SJCRH30 (cell line): Measurements from ENCODE around the gene OR10J1. TPM values are rescaled to one million over a fixed set of nuclear protein-coding genes. Genes with fewer than 3 reads are reported as not detected.

Source experiments
- DNase-seq, 2 experiments: peaks; one replicate each; pipeline ENCODE4 v3.0.0-alpha.2; 2015 to 2020
- H3K27ac ChIP-seq: fragments of 250-450 bp; sonication (Bioruptor Pico); 2 replicates; pipeline ENCODE4 v1.5.1; 2020; ENCODE audit warnings: mild to moderate bottlenecking, moderate library complexity
- H3K27me3 ChIP-seq: fragments of 250-450 bp; sonication (Bioruptor Pico); 2 replicates; pipeline ENCODE4 v1.5.1; 2020; ENCODE audit warnings: mild to moderate bottlenecking, moderate library complexity
- H3K36me3 ChIP-seq: fragments of 250-450 bp; sonication (Bioruptor Pico); 2 replicates; pipeline ENCODE4 v1.5.1; 2020; ENCODE audit warnings: mild to moderate bottlenecking, moderate library complexity
- H3K4me1 ChIP-seq: fragments of 250-450 bp; sonication (Bioruptor Pico); 2 replicates; pipeline ENCODE4 v1.5.1; 2020; ENCODE audit warnings: mild to moderate bottlenecking, moderate library complexity
- H3K4me3 ChIP-seq: fragments of 250-450 bp; sonication (Bioruptor Pico); 2 replicates; pipeline ENCODE4 v1.5.1; 2020; ENCODE audit warnings: mild to moderate bottlenecking, moderate library complexity
- H3K9me3 ChIP-seq: fragments of 250-450 bp; sonication (Bioruptor Pico); replicated peaks from 2 replicates; pipeline ENCODE4 v1.5.1; 2020; ENCODE audit warnings: mild to moderate bottlenecking, moderate library complexity
- total RNA-seq: library from RNA; depleted of rRNA; stranded (reverse); fragments of >200 nt; shearing (Covaris generic); gene quantifications from 2 replicates; pipeline ENCODE4 v1.2.3, GENCODE V29; 2014; rRNA removed

OR10J1 gene
- total RNA-seq, 1 experiment from 2014 or later = not detected

DNA sequence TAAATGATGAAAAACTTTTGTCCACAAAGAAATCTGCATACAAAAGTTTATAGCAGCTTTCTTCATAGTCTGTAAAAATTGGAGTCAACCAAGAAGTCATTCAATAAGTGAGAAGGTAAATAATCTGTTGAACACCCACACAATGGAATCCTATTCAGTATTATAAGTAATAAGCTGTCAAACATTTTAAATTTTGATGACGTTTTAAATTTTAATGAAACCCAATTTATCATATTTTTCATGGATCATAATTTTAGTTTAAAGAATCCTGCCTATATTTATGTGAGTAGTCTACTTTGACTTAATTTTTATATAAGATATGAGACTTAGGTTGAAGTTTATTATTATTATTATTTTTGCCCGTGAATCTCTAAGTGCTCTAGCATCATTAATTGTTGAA, 20.0 kb downstream of the OR10J1 start:
- Histone ChIP-seq H3K27me3 (no peaks in the 10 kb centered on the region), H3K27ac (no peak overlapping the region), H3K9me3 (no peaks in the 10 kb centered on the region), H3K4me1 (no peaks in the 10 kb centered on the region), H3K4me3 (no peak overlapping the region), H3K36me3 (no peaks in the 10 kb centered on the region)
- DNase-seq = no peak

- H3K27me3 ChIP-seq = no peaks in the 10 kb centered on the region
- H3K27ac ChIP-seq = no peak overlapping the region
- H3K36me3 ChIP-seq = no peaks in the 10 kb centered on the region
- no peaks in the 10 kb centered on the region for H3K4me1 ChIP-seq
- H3K9me3 ChIP-seq = no peaks in the 10 kb centered on the region
- no peak overlapping the region for H3K4me3 ChIP-seq
- no peak for DNase-seq
Measured at GRCh38 chr1:159465191-159465603, 25.7 kb downstream of the OR10J1 start.

- no peak overlapping the region for H3K4me3 ChIP-seq
- H3K4me1 ChIP-seq = no peaks in the 10 kb centered on the region
- H3K27me3 ChIP-seq = no peaks in the 10 kb centered on the region
- H3K27ac ChIP-seq = no peak overlapping the region
- H3K36me3 ChIP-seq = no peaks in the 10 kb centered on the region
- no peak for DNase-seq
- H3K9me3 ChIP-seq = no peaks in the 10 kb centered on the region
Measured at GRCh38 chr1:159468321-159468720, 28.8 kb downstream of the OR10J1 start.

GRCh38 chr1:159469921-159470533, 30.5 kb downstream of the OR10J1 start:
- H3K9me3 ChIP-seq = no peaks in the 10 kb centered on the region
- H3K4me1 ChIP-seq = no peaks in the 10 kb centered on the region
- DNase-seq = no peak
- H3K27me3 ChIP-seq = no peaks in the 10 kb centered on the region
- H3K27ac ChIP-seq = no peak overlapping the region
- H3K4me3 ChIP-seq = no peak overlapping the region
- H3K36me3 ChIP-seq = no peaks in the 10 kb centered on the region

GRCh38 chr1:159473335-159473734, 33.8 kb downstream of the OR10J1 start:
- H3K36me3 ChIP-seq = no peaks in the 10 kb centered on the region
- H3K4me1 ChIP-seq = no peaks in the 10 kb centered on the region
- H3K9me3 ChIP-seq = no peaks in the 10 kb centered on the region
- DNase-seq = no peak
- H3K27me3 ChIP-seq = no peaks in the 10 kb centered on the region
- no peak overlapping the region for H3K4me3 ChIP-seq
- H3K27ac ChIP-seq = no peak overlapping the region

GRCh38 chr1:159474926-159475325, 35.4 kb downstream of the OR10J1 start:
- no peaks in the 10 kb centered on the region for H3K36me3 ChIP-seq
- H3K27ac ChIP-seq = no peak overlapping the region
- no peak for DNase-seq
- no peaks in the 10 kb centered on the region for H3K9me3 ChIP-seq
- H3K27me3 ChIP-seq = no peaks in the 10 kb centered on the region
- H3K4me3 ChIP-seq = no peak overlapping the region
- no peaks in the 10 kb centered on the region for H3K4me1 ChIP-seq

DNA sequence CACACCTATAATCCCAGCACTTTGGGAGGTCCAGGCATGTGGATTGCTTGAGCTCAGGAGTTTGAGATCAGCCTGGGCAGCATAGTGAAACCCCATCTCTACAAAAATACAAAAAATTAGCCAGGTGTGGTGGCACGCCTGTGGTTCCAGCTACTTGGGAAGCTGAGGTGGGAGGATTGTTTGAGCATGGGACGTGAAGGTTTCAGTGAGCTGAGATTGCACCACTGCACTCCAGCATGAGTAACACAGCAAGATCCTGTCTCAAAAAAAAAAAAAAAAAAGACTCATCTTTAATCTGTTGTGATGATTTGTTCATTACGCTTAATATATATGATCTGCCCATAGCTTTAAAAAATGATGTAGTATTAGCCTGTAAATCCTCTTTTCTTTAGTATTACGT, 44.0 kb downstream of the OR10J1 start:
- Histone ChIP-seq H3K4me3 (no peak overlapping the region), H3K27me3 (no peaks in the 10 kb centered on the region), H3K9me3 (no peaks in the 10 kb centered on the region), H3K36me3 (no peaks in the 10 kb centered on the region), H3K27ac (no peak overlapping the region), H3K4me1 (no peaks in the 10 kb centered on the region)
- DNase-seq = no peak

Other genes with a start within 250 kb of the OR10J1 start
- gene ACKR1, start 234.8 kb upstream of the OR10J1 start, total RNA-seq = not detected in 2 replicates
- gene FCER1A, start 137.4 kb upstream of the OR10J1 start, total RNA-seq = not detected in 2 replicates
- not detected in 2 replicates for gene OR10J4, start 7.5 kb upstream of the OR10J1 start, total RNA-seq
- not detected in 2 replicates for gene OR10J5, start 96.3 kb downstream of the OR10J1 start, total RNA-seq
- not detected in 2 replicates for gene APCS, start 148.1 kb downstream of the OR10J1 start, total RNA-seq